SK-N-SH (cell line): ENCODE data around the gene ADAMTS5. TPM values are rescaled to one million over a fixed set of nuclear protein-coding genes. Genes with fewer than 3 reads are reported as not detected.

Experiments used
- CTCF ChIA-PET: fragments of 300-600, 350-600 bp; formaldehyde crosslinking; extraction: SDS; loops from one replicate; lab custom pipeline; 2021; lab: Yijun Ruan, JAX
- POLR2A ChIA-PET: fragments of 350-600 bp; sonication (Branson Sonifier 250); formaldehyde crosslinking; extraction: SDS; loops from one replicate; lab custom pipeline; 2020; ENCODE audit warnings: antibody characterized with exemption, inconsistent platforms; lab: Yijun Ruan, JAX
- DNase-seq: peaks from one replicate; pipeline ENCODE4 v3.0.0; 2012
- H2AFZ ChIP-seq: fragments of 200-600 bp; sonication (generic); 2 replicates; pipeline ENCODE4 v1.8.1; 2016; ENCODE audit warnings: antibody characterized with exemption, mild to moderate bottlenecking, low read depth
- H3F3A ChIP-seq: fragments of 200-600 bp; sonication (generic); replicated peaks from 2 replicates; pipeline ENCODE3; 2016; ENCODE audit warnings: antibody characterized with exemption, mild to moderate bottlenecking; ENCODE audit not compliant: insufficient read depth
- H3K27ac ChIP-seq, 2 experiments: fragments of 200-500 bp in 1 of 2; fragments of 200-600 bp in 1 of 2; sonication (Bioruptor generic) in 1 of 2; sonication (generic), shearing (Covaris generic) in 1 of 2; 2 replicates each; pipeline versions ENCODE4 v1.5.1 to v1.6.1; 2014 to 2016; ENCODE audit warnings: low read depth in 2 of 2, inconsistent platforms in 1 of 2, low read length in 1 of 2, mild to moderate bottlenecking in 1 of 2, mixed read lengths in 1 of 2
- H3K27me3 ChIP-seq: fragments of 200-600 bp; sonication (generic), shearing (Covaris generic); 2 replicates; pipeline ENCODE4 v1.6.1; 2016; ENCODE audit warnings: mixed run types; ENCODE audit not compliant: insufficient read depth
- H3K36me3 ChIP-seq, 2 experiments: fragments of 200-500 bp in 1 of 2; fragments of 200-600 bp in 1 of 2; sonication (Bioruptor generic) in 1 of 2; sonication (generic) in 1 of 2; replicated peaks in 1 of 2; 2 replicates each; pipeline versions ENCODE3 to v1.5.1; 2014 to 2016; ENCODE audit warnings: low read length in 1 of 2, mild to moderate bottlenecking in 1 of 2; ENCODE audit not compliant: insufficient read depth in 2 of 2, control insufficient read depth in 1 of 2
- H3K4me1 ChIP-seq, 2 experiments: fragments of 200-500 bp in 1 of 2; fragments of 200-600 bp in 1 of 2; sonication (Bioruptor generic) in 1 of 2; sonication (generic), shearing (Covaris generic) in 1 of 2; 2 replicates each; pipeline versions ENCODE4 v1.5.1 to v1.6.1; 2014 to 2016; ENCODE audit warnings: low read depth in 1 of 2, low read length in 1 of 2, mixed run types in 1 of 2; ENCODE audit not compliant: insufficient read depth in 2 of 2, control insufficient read depth in 1 of 2
- H3K4me2 ChIP-seq: fragments of 200-600 bp; sonication (generic), shearing (Covaris generic); 2 replicates; pipeline ENCODE4 v1.6.1; 2017; ENCODE audit warnings: mixed run types
- H3K4me3 ChIP-seq, 2 experiments: fragments of 200-500 bp in 1 of 2; fragments of 200-600 bp in 1 of 2; sonication (Bioruptor generic) in 1 of 2; sonication (generic), shearing (Covaris generic) in 1 of 2; 2 replicates each; pipeline versions ENCODE4 v1.5.1 to v1.8.1; 2014 to 2016; ENCODE audit warnings: low read depth in 2 of 2, inconsistent platforms in 1 of 2, low read length in 1 of 2, mild to moderate bottlenecking in 1 of 2, mixed read lengths in 1 of 2, moderate library complexity in 1 of 2
- H3K79me2 ChIP-seq: fragments of 200-600 bp; sonication (generic); 2 replicates; pipeline ENCODE4 v1.8.1; 2017; ENCODE audit warnings: mild to moderate bottlenecking; ENCODE audit not compliant: insufficient read depth
- H3K9ac ChIP-seq: fragments of 200-600 bp; sonication (generic); 2 replicates; pipeline ENCODE4 v1.6.1; 2017; ENCODE audit warnings: mixed run types
- H3K9me2 ChIP-seq: fragments of 200-600 bp; sonication (generic); 2 replicates; pipeline ENCODE4 v1.6.1; 2017; ENCODE audit warnings: mixed run types
- H3K9me3 ChIP-seq: fragments of 200-600 bp; sonication (generic); 2 replicates; pipeline ENCODE4 v1.6.1; 2017; ENCODE audit warnings: mixed run types, mild to moderate bottlenecking, moderate library complexity
- H4K20me1 ChIP-seq: fragments of 200-600 bp; sonication (generic); 2 replicates; pipeline ENCODE4 v1.6.1; 2017; ENCODE audit warnings: mild to moderate bottlenecking, mixed run types; ENCODE audit not compliant: insufficient read depth
- CTCF ChIP-seq: fragments of 200-600 bp; sonication (generic); IDR thresholded peaks from 2 replicates; pipeline ENCODE4 v1.6.1; 2017; ENCODE audit warnings: antibody characterized with exemption, mild to moderate bottlenecking, moderate library complexity
- ELF1 ChIP-seq: IDR thresholded peaks from 2 replicates; pipeline ENCODE4 v1.4.0; 2012
- FOSL2 ChIP-seq: IDR thresholded peaks from 2 replicates; pipeline ENCODE4 v1.4.0; 2012; ENCODE audit warnings: low read depth, mild to moderate bottlenecking, moderate library complexity, borderline replicate concordance
- GABPA ChIP-seq: IDR thresholded peaks from 2 replicates; pipeline ENCODE4 v1.4.0; 2012; ENCODE audit warnings: low read depth, mild to moderate bottlenecking
- IRF3 ChIP-seq: fragments of 150-350 bp; IDR thresholded peaks from 2 replicates; pipeline ENCODE4 v1.6.1; 2016; ENCODE audit warnings: mild to moderate bottlenecking, low read depth, low read length
- JUND ChIP-seq: IDR thresholded peaks from 2 replicates; pipeline ENCODE4 v1.4.0; 2012
- MAX ChIP-seq: IDR thresholded peaks from 2 replicates; pipeline ENCODE4 v1.4.0; 2012; ENCODE audit warnings: low read depth
- NFIC ChIP-seq: IDR thresholded peaks from 2 replicates; pipeline ENCODE4 v1.4.0; 2012; ENCODE audit warnings: borderline replicate concordance
- NRF1 ChIP-seq: IDR thresholded peaks from 2 replicates; pipeline ENCODE4 v1.6.1; 2012; ENCODE audit warnings: low read depth, mild to moderate bottlenecking, low read length
- RAD21 ChIP-seq: IDR thresholded peaks from 2 replicates; pipeline ENCODE4 v1.6.1; 2012; ENCODE audit warnings: mild to moderate bottlenecking, low read length
- RCOR1 ChIP-seq: fragments of 150-350 bp; IDR thresholded peaks from 2 replicates; pipeline ENCODE4 v1.6.1; 2017; ENCODE audit warnings: antibody characterized with exemption, low read length
- REST ChIP-seq: IDR thresholded peaks from 2 replicates; pipeline ENCODE4 v1.6.1; 2012; ENCODE audit warnings: mild to moderate bottlenecking, low read depth, low read length, moderate library complexity
- RFX5 ChIP-seq: IDR thresholded peaks from 2 replicates; pipeline ENCODE4 v1.6.1; 2012; ENCODE audit warnings: mild to moderate bottlenecking, improper control_type of control experiment, low read length
- SIN3A ChIP-seq: IDR thresholded peaks from 2 replicates; pipeline ENCODE4 v1.6.1; 2012; ENCODE audit warnings: low read depth, mild to moderate bottlenecking, low read length, moderate library complexity, borderline replicate concordance
- SMC3 ChIP-seq: IDR thresholded peaks from 2 replicates; pipeline ENCODE4 v1.6.1; 2012; ENCODE audit warnings: low read depth, low read length, improper control_type of control experiment
- TCF12 ChIP-seq: IDR thresholded peaks from 2 replicates; pipeline ENCODE4 v1.4.0; 2012
- TEAD4 ChIP-seq: IDR thresholded peaks from 2 replicates; pipeline ENCODE4 v1.4.0; 2012; ENCODE audit warnings: mild to moderate bottlenecking, borderline replicate concordance; ENCODE audit not compliant: insufficient read depth
- USF2 ChIP-seq: fragments of 150-350 bp; IDR thresholded peaks from 2 replicates; pipeline ENCODE4 v1.6.1; 2017; ENCODE audit warnings: antibody characterized with exemption, low read length, low read depth, borderline replicate concordance
- polyA plus RNA-seq, 3 experiments: library from polyadenylated mRNA; depleted of rRNA; stranded (reverse); fragments of >200 nt; gene quantifications; 2 replicates each; pipeline ENCODE4 v1.2.3, GENCODE V29; 2012
- TF ChIP-seq, protein P1 (sequence below): IDR thresholded peaks from 2 replicates; pipeline ENCODE4 v1.4.0; 2012; ENCODE audit warnings: low read depth, borderline replicate concordance

ADAMTS5 gene
- polyA plus RNA-seq, 1 of the 3 experiments (the other 2 are of a cell fraction): 0.90 TPM

DNA sequence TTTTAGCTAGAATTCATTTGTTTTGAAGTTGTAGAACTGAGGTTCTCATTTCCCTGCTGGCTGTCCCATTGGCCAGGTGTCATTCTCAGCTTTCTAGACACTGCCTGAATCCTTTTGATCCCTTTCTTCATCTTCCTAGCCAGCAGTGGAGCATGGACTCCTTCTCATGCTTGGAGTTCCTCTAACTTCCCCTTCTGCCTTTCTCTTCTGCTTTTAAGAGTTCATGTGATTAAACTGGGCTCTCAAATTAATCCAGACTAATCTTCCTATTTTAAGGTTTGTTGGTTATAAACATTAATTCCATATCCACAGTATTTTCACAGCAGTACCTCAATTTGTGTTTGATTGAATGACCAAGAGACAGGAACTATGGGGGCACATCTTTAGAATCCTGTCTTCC, 52.3 kb downstream of the ADAMTS5 start:
- ChIA-PET POLR2A (no interaction called here), CTCF (interaction anchor here (1.4 kb wide), 1 partner anchor 42 kb away, joined by 3 read pairs; no protein-coding TSS in a partner anchor)
- no peak for DNase-seq
- Histone ChIP-seq H3K4me2 (no peak overlapping the region), H3K36me3 (no peaks in the 10 kb centered on the region), H3F3A (no peaks in the 10 kb centered on the region), H3K79me2 (no peaks in the 10 kb centered on the region), H3K27me3 (no peaks in the 10 kb centered on the region), H3K4me3 (no peak overlapping the region), H3K27ac (no peak overlapping the region), H2AFZ (no peak overlapping the region), H3K9ac (no peak overlapping the region), H3K9me3 (no peaks in the 10 kb centered on the region), H3K9me2 (no peaks in the 10 kb centered on the region), H4K20me1 (no peaks in the 10 kb centered on the region), H3K4me1 (no peaks in the 10 kb centered on the region; a peak in 1 of 4 replicates)
- TF ChIP-seq FOSL2: no peak
- no peak for TF ChIP-seq RCOR1
- TF ChIP-seq ELF1: no peak
- TF ChIP-seq, protein P1, sequence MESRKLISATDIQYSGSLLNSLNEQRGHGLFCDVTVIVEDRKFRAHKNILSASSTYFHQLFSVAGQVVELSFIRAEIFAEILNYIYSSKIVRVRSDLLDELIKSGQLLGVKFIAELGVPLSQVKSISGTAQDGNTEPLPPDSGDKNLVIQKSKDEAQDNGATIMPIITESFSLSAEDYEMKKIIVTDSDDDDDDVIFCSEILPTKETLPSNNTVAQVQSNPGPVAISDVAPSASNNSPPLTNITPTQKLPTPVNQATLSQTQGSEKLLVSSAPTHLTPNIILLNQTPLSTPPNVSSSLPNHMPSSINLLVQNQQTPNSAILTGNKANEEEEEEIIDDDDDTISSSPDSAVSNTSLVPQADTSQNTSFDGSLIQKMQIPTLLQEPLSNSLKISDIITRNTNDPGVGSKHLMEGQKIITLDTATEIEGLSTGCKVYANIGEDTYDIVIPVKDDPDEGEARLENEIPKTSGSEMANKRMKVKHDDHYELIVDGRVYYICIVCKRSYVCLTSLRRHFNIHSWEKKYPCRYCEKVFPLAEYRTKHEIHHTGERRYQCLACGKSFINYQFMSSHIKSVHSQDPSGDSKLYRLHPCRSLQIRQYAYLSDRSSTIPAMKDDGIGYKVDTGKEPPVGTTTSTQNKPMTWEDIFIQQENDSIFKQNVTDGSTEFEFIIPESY: no peak
- TF ChIP-seq RFX5: no peak
- no peak for TF ChIP-seq NRF1
- no peak for TF ChIP-seq USF2
- no peak for TF ChIP-seq JUND
- no peak for TF ChIP-seq TEAD4
- no peak for TF ChIP-seq NFIC
- TF ChIP-seq CTCF: no peak
- TF ChIP-seq SMC3: no peak
- no peak for TF ChIP-seq TCF12
- TF ChIP-seq SIN3A: no peak
- TF ChIP-seq MAX: no peak
- no peak for TF ChIP-seq IRF3
- TF ChIP-seq REST: no peak
- no peak for TF ChIP-seq RAD21
- no peak for TF ChIP-seq GABPA
